ENCODE results near the gene TRIM62. TPM values are rescaled to one million over a fixed set of nuclear protein-coding genes. Genes with fewer than 3 reads are reported as not detected.

Gene TRIM62
- total and polyA plus RNA-seq, 9 donors: 3.3 to 11.4 (median 5.7) TPM

- TF ChIP-seq CTCF (IDR thresholded peaks at IDR 0.05) (no peak), EP300 (IDR thresholded peaks at IDR 0.05) (no peak), POLR2A (IDR thresholded peaks at IDR 0.05) (no peak)
- WGBS, 3 donors: 47 to 49% (median 49%) methylated on average over 7 of the region's 7 CpGs
- Histone ChIP-seq H3K4me3 (no peak overlapping the region), H3K36me3 (no peaks in the 10 kb centered on the region), H3K27me3 (no peaks in the 10 kb centered on the region), H3K9me3 (no peaks in the 10 kb centered on the region), H3K4me1 (ENCODE audit: insufficient read depth) (no peaks in the 10 kb centered on the region), H3K27ac (no peak overlapping the region)
- intact Hi-C loops (cut with DNase I): no loop called here
- DNase-seq: no peak
These were observed 59.2 kb downstream of the TRIM62 start for GRCh38 chr1:33122483-33123178.

- no peaks in the 10 kb centered on the region for H3K36me3 ChIP-seq
- no peaks in the 10 kb centered on the region for H3K27me3 ChIP-seq
- TF ChIP-seq EP300 (IDR thresholded peaks at IDR 0.05) (no peak), POLR2A (IDR thresholded peaks at IDR 0.05) (no peak), CTCF (IDR thresholded peaks at IDR 0.05) (no peak)
- 87 to 93% (median 91%) methylated on average over 5 of the region's 5 CpGs for WGBS, 3 donors
- no peaks in the 10 kb centered on the region for H3K4me1 ChIP-seq (ENCODE audit: insufficient read depth)
- no peaks in the 10 kb centered on the region for H3K9me3 ChIP-seq
- intact Hi-C loops (cut with DNase I): no loop called here
- no peak overlapping the region for H3K27ac ChIP-seq
- DNase-seq: no peak
- H3K4me3 ChIP-seq: no peak overlapping the region
These were observed 60.1 kb downstream of the TRIM62 start for GRCh38 chr1:33121728-33122127.

- TF ChIP-seq POLR2A (IDR thresholded peaks at IDR 0.05): no peak
- no peak for TF ChIP-seq CTCF (IDR thresholded peaks at IDR 0.05)
- TF ChIP-seq EP300 (IDR thresholded peaks at IDR 0.05): no peak
- Histone ChIP-seq H3K27me3 (no peaks in the 10 kb centered on the region), H3K4me3 (no peak overlapping the region), H3K4me1 (ENCODE audit: insufficient read depth) (no peaks in the 10 kb centered on the region), H3K27ac (no peak overlapping the region), H3K36me3 (no peaks in the 10 kb centered on the region), H3K9me3 (no peaks in the 10 kb centered on the region)
- no peak for DNase-seq
- 74 to 77% (median 75%) methylated on average over 8 of the region's 8 CpGs for WGBS, 3 donors
- intact Hi-C loops (cut with DNase I): no loop called here
These were observed 61.2 kb downstream of the TRIM62 start for GRCh38 chr1:33120436-33121231.

- H3K27me3 ChIP-seq: no peaks in the 10 kb centered on the region
- no peaks in the 10 kb centered on the region for H3K36me3 ChIP-seq
- H3K4me1 ChIP-seq (ENCODE audit: insufficient read depth): no peaks in the 10 kb centered on the region
- no peak overlapping the region for H3K4me3 ChIP-seq
- DNase-seq: no peak
- intact Hi-C loops (cut with DNase I): no loop called here
- TF ChIP-seq EP300 (IDR thresholded peaks at IDR 0.05) (no peak), POLR2A (IDR thresholded peaks at IDR 0.05) (no peak)
- no peak overlapping the region for H3K27ac ChIP-seq
- H3K9me3 ChIP-seq: no peaks in the 10 kb centered on the region
- WGBS, 3 donors: 52 to 58% (median 54%) methylated on average over 16 of the region's 16 CpGs
These were observed 62.2 kb downstream of the TRIM62 start for GRCh38 chr1:33119532-33120217.

All from ovary (tissue), 9 donors.